ENCODE results near the gene RASGRP4.
"Not testable (repeated sequence)": the region's sequence is repeated elsewhere in the genome, so short reads cannot be mapped to it uniquely, and the experiment has no call there.

RASGRP4 gene

DNA sequence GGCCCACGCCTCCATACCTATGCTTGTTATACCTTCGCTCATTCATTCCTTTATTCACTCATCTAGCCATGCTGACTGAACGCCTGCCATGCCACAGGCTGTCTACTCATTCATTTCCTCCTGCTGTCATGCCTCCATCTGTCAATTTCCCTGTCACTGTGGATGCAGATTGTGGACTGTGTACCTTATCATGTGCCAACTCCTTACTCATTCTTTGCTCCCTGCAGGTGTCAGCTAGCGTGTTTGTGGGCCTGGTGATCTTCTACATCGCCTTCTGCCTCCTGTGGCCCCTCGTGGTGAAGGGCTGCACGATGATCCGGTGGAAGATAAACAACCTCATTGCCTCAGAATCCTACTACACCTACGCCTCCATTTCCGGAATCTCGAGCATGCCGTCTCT, 55.7 kb downstream of the RASGRP4 start:
- no peak for DNase-seq (ENCODE audit: low read depth)

DNA sequence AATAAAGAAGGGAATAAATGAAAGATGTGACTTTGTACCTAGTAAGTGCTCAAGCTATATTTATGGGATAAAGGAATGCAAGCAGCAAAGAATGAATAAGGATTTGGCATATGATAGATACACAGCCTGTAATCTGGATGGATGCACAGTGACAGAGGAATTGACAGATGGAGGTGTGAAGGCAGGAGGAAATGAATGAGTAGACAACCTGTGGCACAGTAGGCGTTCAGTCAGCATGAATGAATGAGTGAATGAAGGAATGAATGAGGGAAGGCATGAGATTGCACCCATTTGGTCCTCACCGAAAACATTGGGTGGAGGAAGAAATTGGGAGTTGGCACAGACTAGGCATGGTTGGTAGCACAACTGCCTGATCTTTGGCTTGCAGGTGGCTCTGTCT, 56.4 kb downstream of the RASGRP4 start:
- DNase-seq (ENCODE audit: low read depth) = no peak

DNA sequence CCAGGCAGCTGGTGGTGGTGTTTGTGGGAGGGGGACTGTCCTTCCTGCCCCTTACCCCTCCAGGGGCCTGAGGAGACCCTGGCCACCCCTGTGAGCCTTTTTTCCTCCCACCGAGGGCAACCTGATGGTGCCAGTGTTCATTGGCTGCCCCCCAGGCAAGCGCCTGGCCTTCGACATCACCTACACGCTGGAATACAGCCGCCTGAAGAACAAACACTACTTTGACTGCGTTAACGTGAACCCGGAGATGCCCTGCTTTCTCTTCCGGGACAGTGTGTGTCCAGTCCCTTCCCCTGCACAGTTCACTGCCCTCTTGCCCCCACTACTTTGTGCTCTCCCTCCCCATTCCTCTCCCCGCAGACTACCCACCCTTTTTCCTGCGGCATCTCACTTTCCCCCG, 59.0 kb downstream of the RASGRP4 start:
- no peak for DNase-seq (ENCODE audit: low read depth)

DNA sequence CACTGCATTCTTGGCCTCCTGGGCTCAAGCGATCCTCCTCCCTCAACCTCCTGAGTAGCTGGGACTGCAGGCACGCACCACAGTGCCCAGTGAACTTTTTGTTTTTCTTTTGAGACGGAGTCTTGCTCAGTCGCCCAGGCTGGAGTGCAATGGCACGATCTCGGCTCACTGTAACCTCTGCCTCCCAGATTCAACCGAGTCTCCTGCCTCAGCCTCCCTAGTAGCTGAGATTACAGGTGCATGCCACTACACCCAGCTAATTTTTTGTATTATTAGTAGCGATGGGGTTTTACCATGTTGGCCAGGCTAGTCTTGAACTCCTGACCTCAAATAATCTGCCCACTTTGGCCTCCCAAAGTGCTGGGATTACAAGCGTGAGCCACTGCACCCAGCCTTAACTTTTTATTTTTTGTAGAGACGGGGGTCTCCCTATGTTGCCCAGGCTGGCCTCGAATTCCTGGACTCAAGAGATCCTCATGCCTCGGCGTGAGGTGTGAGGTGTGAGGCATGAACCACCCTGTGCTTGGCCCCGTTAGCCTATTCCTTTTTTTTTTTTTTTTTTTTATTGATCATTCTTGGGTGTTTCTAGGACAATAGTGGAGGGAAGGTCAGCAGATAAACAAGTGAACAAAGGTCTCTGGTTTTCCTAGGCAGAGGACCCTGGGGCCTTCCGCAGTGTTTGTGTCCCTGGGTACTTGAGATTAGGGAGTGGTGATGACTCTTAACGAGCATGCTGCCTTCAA, 62.9 kb downstream of the RASGRP4 start:
- DNase-seq (ENCODE audit: low read depth) = not testable (repeated sequence)

DNA sequence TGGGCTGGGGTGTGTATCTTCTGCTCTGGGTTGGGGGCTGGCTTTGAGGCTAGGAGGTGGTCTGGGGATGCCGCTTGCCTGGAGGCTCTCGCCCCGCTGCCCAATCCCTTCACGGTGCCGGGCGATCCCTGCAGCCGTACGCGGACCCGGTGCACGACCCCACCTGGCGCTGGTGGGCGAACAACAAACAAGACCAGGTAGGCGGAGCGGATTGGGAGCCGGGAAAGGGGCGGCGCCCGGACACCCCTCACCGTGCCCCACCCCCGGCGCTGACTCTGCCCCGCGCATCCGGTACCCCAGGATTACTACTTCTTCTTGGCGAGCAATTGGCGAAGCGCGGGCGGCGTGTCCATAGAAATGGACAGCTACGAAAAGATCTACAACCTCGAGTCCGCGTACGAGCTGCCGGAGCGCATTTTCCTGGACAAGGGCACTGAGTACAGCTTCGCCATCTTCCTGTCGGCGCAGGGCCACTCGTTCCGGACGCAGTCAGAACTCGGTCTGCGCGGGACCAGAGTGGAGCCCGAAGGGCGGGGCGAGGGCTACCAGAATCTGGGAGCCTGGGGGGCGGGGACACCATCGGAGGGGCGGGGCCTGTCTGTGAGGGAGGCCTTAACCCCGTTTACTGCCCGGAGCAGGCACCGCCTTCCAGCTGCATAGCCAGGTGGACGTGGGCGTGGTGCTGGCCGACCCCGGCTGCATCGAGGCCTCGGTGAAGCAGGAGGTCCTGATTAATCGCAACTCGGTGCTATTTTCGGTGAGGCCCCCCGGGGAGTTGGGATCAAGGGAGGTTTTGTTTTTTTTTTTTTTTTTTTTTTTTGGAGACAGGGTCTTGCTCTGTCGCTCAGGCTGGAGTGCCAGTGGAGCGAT, 63.7 kb downstream of the RASGRP4 start:
- no peak for DNase-seq (ENCODE audit: low read depth)

DNA sequence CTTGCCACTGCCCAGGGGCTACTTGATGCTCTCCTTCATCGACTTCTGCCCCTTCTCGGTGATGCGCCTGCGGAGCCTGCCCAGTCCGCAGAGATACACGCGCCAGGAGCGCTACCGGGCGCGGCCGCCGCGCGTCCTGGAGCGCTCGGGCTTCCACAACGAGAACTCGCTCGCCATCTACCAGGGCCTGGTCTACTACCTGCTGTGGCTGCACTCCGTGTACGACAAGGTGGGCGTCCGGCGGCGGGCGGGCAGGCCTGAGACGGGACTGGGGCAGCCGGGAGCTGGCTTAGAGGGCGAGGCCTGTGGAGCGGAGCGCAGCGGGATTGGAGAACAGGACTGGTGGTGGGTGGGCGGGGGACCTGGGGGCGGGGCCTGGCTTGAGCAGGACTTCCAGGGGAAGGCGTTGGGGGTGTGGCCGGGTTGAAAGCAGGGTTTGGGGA, 64.4 kb downstream of the RASGRP4 start:
- DNase-seq (ENCODE audit: low read depth) = no peak

DNA sequence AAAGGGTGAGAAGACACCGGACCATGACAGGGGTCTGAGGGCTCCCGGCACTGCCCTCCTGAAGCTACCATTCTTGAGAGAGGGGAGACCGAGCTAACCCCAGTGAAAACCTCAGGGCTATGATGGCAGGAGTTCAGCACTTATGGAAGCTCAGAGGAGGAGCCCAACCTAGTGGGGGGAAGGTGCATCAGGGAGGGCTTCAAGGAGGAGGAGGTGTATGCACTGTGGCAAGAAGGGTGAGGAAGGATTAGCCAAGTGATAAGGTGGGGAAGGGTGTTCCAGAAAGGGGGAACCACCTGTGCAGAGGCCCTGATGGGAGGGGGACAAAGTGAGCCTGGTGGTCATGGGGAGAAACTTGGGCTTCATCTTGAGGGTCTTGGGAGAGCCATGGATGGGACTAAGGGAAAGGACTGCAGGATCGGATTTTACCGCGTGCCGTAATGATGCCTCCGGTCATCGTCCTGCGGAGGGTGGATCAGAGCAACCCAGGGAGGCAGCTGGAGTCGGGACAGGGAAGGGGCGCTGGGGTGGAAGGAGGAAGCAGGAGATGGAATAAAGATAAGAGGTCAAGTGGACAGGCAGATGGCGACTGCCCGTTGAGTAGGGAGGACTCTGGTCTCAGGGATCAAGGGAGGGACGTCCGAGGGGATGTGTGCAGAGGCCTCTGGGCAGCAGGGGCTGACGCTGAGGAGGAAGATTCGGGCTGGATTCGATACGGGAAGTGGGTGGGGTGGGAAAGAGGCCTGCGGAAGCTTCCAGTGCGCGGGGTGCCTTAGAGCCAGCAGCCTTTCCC, 65.0 kb downstream of the RASGRP4 start:
- DNase-seq (ENCODE audit: low read depth) = no peak

DNA sequence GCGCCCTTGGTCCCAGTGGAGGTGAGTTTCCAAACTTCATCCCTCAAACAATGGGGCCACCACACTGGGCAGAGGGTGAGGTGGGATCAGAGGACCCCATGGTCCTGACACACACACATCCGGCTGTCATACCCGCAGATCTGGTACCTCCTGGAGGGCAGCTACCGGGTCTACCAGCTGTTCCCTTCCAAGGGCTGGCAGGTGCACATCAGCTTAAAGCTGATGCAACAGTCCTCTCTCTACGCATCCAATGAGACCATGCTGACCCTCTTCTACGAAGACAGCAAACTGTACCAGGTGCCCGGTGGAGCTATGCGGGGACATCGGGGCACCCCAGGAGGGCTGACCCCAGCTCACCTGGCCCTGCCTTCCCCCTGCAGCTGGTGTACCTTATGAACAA, 65.7 kb downstream of the RASGRP4 start:
- no peak for DNase-seq (ENCODE audit: low read depth)

DNA sequence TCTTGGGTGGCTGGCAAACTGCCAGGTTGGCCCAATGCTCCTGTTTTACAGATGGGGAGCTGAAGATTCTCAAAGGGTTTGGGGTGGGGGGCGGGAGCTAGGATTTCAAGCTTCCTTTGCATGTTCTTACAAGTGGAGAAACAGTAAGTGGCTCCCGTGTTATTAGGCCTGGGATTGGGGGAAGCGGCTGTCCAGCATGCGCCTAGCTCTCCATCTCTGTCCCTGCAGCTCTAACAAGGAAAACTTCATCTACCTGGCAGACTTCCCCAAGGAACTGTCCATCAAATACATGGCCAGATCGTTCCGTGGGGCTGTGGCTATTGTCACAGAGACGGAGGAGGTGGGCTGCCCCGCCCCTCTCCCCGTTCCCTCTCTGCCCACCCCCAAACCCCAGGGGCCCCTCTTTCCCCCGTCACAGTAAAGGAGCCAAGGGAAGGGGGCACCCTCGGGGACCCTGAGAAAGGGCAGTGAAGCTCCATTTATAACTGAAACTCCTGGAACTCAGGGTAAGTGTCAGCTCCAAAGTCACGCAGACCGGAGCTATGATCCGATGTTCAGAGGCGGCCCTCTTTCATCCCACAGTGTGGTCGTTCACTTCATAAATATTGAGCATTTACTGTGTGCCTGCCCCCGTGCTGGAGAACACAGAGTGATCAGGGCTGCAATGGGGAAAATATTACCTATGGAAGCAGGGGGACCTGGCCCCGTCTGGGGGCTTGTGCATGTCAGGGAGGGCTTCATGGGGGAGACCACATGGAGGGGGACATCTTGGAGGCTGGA, 66.6 kb downstream of the RASGRP4 start:
- no peak for DNase-seq (ENCODE audit: low read depth)
